Keratinocyte (primary cell): ENCODE data around the gene RUNX1. TPM values are rescaled to one million over a fixed set of nuclear protein-coding genes. Genes with fewer than 3 reads are reported as not detected.

ENCODE experiments used
- DNase-seq: peaks from one replicate; pipeline ENCODE4 v3.0.0-alpha.2; 2011; ENCODE audit warnings: low read depth, missing footprints, low spot score
- FAIRE-seq: peaks from 2 replicates; lab custom pipeline; 2011; peaks lifted over from hg19 to GRCh38; lab: Jason Lieb, UNC
- H2AFZ ChIP-seq: 2 replicates; pipeline ENCODE4 v1.6.0; 2012; ENCODE audit warnings: low read length, control low read depth, inconsistent platforms; ENCODE audit not compliant: control insufficient read depth
- H3K27ac ChIP-seq: 2 replicates; pipeline ENCODE4 v1.5.1; 2011; ENCODE audit warnings: low read length; ENCODE audit not compliant: control insufficient read depth, insufficient read depth
- H3K27me3 ChIP-seq: 3 replicates; pipeline ENCODE4 v1.6.0; 2011; ENCODE audit warnings: low read length; ENCODE audit not compliant: control insufficient read depth, insufficient read depth; ENCODE audit errors: extremely low read depth
- H3K36me3 ChIP-seq, 2 experiments: 2 replicates in 1 of 2; 3 replicates in 1 of 2; pipeline ENCODE4 v1.5.1; 2011; ENCODE audit warnings: low read length in 2 of 2, mild to moderate bottlenecking in 1 of 2; ENCODE audit not compliant: control insufficient read depth in 2 of 2, insufficient read depth in 2 of 2; ENCODE audit errors: extremely low read depth in 1 of 2
- H3K4me1 ChIP-seq: 3 replicates; pipeline ENCODE4 v1.5.1; 2011; ENCODE audit warnings: low read length; ENCODE audit not compliant: control insufficient read depth, insufficient read depth; ENCODE audit errors: extremely low read depth
- H3K4me2 ChIP-seq: 3 replicates; pipeline ENCODE4 v1.6.0; 2011; ENCODE audit warnings: low read depth, low read length; ENCODE audit not compliant: control insufficient read depth, insufficient read depth; ENCODE audit errors: extremely low read depth
- H3K4me3 ChIP-seq, 3 experiments: fragments of 200-600 bp in 1 of 3; sonication (generic) in 1 of 3; 2 replicates in 2 of 3; 3 replicates in 1 of 3; pipeline ENCODE4 v1.5.1; 2011 to 2016; ENCODE audit warnings: low read length in 3 of 3, mild to moderate bottlenecking in 3 of 3, control low read depth in 2 of 3, inconsistent platforms in 1 of 3, low read depth in 1 of 3, mixed read lengths in 1 of 3, mixed run types in 1 of 3, moderate library complexity in 1 of 3; ENCODE audit not compliant: control insufficient read depth in 2 of 3, insufficient read depth in 2 of 3; ENCODE audit errors: extremely low read depth in 1 of 3
- H3K79me2 ChIP-seq: 2 replicates; pipeline ENCODE4 v1.6.0; 2012; ENCODE audit warnings: low read length; ENCODE audit not compliant: control insufficient read depth, insufficient read depth
- H3K9ac ChIP-seq: 3 replicates; pipeline ENCODE4 v1.6.0; 2011; ENCODE audit warnings: low read length; ENCODE audit not compliant: control insufficient read depth, insufficient read depth; ENCODE audit errors: extremely low read depth
- H3K9me1 ChIP-seq: 3 replicates; pipeline ENCODE4 v1.6.0; 2011; ENCODE audit warnings: low read length; ENCODE audit not compliant: control insufficient read depth, insufficient read depth; ENCODE audit errors: extremely low read depth
- H3K9me3 ChIP-seq: 2 replicates; pipeline ENCODE4 v1.5.1; 2012; ENCODE audit warnings: low read depth, low read length; ENCODE audit not compliant: control insufficient read depth
- H4K20me1 ChIP-seq: 3 replicates; pipeline ENCODE4 v1.6.0; 2011; ENCODE audit warnings: low read length; ENCODE audit not compliant: control insufficient read depth, insufficient read depth; ENCODE audit errors: extremely low read depth
- CTCF ChIP-seq, 3 experiments: IDR thresholded peaks in 1 of 3; conservative IDR thresholded peaks in 1 of 3; optimal IDR thresholded peaks in 1 of 3; 2 replicates in 2 of 3; 3 replicates in 1 of 3; pipeline versions ENCODE3 to v1.5.1; 2011; ENCODE audit warnings: low read length in 3 of 3, mild to moderate bottlenecking in 3 of 3, moderate library complexity in 2 of 3, control low read depth in 1 of 3, inconsistent platforms in 1 of 3; ENCODE audit not compliant: insufficient read depth in 2 of 3; ENCODE audit errors: extremely low read depth in 1 of 3
- EZH2 ChIP-seq: IDR thresholded peaks from one replicate; pipeline ENCODE4 v1.6.1; 2012; ENCODE audit warnings: inconsistent platforms, mild to moderate bottlenecking, low read length, moderate library complexity
- dilution Hi-C: fragments of 300-500 bp; cut with MboI; formaldehyde crosslinking; loops from one replicate; pipeline ENCODE4 v1.7.0; 2020; ENCODE audit warnings: low sequenced_read_pairs; ENCODE audit not compliant: extremely low pct_ligation_motif_present
- polyA plus RNA-seq, 5 experiments: library from polyadenylated mRNA; depleted of rRNA in 3 of 5; stranded (reverse) in 3 of 5; stranded (forward) in 1 of 5; unstranded in 1 of 5; fragments of >200 nt; gene quantifications; 1 replicate in 1 of 5; 2 replicates in 3 of 5; 3 replicates in 1 of 5; pipeline versions ENCODE4 v1.2.1 to v1.2.3, GENCODE V29; 2011 to 2012; ENCODE audit warnings: missing spikeins in 2 of 5, low read depth in 1 of 5, low replicate concordance in 1 of 5

Gene RUNX1
- polyA plus RNA-seq, 1 donor (not counting 4 experiments of a cell fraction or from before 2014, with no cell fraction given), result 44.9 TPM

GRCh38 chr21:34885125-34885524 is 164.0 kb downstream of the RUNX1 start:
- H4K20me1 ChIP-seq, result peaks cover 20% of the 10 kb centered on the region
- peak overlapping the region; percentile 93 for H3K4me2 ChIP-seq
- no peaks in the 10 kb centered on the region for H3K9me3 ChIP-seq
- peak overlapping the region; percentile 92 for H3K9ac ChIP-seq
- H3K9me1 ChIP-seq, result peaks cover 2% of the 10 kb centered on the region
- peak overlapping the region; percentile 85 to 96 (median 94) for H3K4me3 ChIP-seq
- FAIRE-seq (no peak), DNase-seq (no peak)
- no peaks in the 10 kb centered on the region for H3K27me3 ChIP-seq
- peaks cover 19 to 41% of the 10 kb centered on the region in 2 experiments for H3K36me3 ChIP-seq
- TF ChIP-seq CTCF (optimal IDR thresholded peaks at IDR 0.05 in 1 of 3, IDR thresholded peaks at IDR 0.05 in 1 of 3, conservative IDR thresholded peaks at IDR 0.05 in 1 of 3; ENCODE audit: extremely low read depth in 1 of 3, insufficient read depth in 2 of 3, low read length in 3 of 3) (no peak), EZH2 (no peak)
- no peak overlapping the region for H2AFZ ChIP-seq
- peak overlapping the region; percentile 97 for H3K27ac ChIP-seq
- peaks cover 26% of the 10 kb centered on the region for H3K4me1 ChIP-seq
- H3K79me2 ChIP-seq, result peaks cover 86% of the 10 kb centered on the region
- dilution Hi-C loops, result no loop called here

GRCh38 chr21:34884346-34884929 is 164.7 kb downstream of the RUNX1 start:
- dilution Hi-C loops, result no loop called here
- Histone ChIP-seq H4K20me1 (peaks cover 21% of the 10 kb centered on the region), H3K4me1 (peaks cover 30% of the 10 kb centered on the region), H3K9ac (peak overlapping the region; percentile 92), H3K4me3 (peak overlapping the region; percentile 85 to 96 (median 94)), H3K9me1 (peaks cover 2% of the 10 kb centered on the region), H3K9me3 (no peaks in the 10 kb centered on the region), H3K27me3 (no peaks in the 10 kb centered on the region), H3K27ac (peak overlapping the region; percentile 97), H3K4me2 (peak overlapping the region; percentile 93), H3K79me2 (peaks cover 93% of the 10 kb centered on the region), H3K36me3 (peaks cover 19 to 41% of the 10 kb centered on the region in 2 experiments), H2AFZ (no peak overlapping the region)
- TF ChIP-seq CTCF (optimal IDR thresholded peaks at IDR 0.05 in 1 of 3, IDR thresholded peaks at IDR 0.05 in 1 of 3, conservative IDR thresholded peaks at IDR 0.05 in 1 of 3; ENCODE audit: extremely low read depth in 1 of 3, insufficient read depth in 2 of 3, low read length in 3 of 3) (no peak), EZH2 (no peak)
- DNase-seq (no peak), FAIRE-seq (no peak)
